Astrocyte of the cerebellum (primary cell): ENCODE data around the gene CKMT2.
"Not testable (repeated sequence)": the region's sequence is repeated elsewhere in the genome, so short reads cannot be mapped to it uniquely, and the experiment has no call there.

Experiments
- DNase-seq: peaks from one replicate; pipeline ENCODE4 v3.0.0-alpha.2; 2011; ENCODE audit warnings: low read depth
- H3K4me3 ChIP-seq: 2 replicates; pipeline ENCODE4 v1.5.1; 2011; ENCODE audit warnings: mild to moderate bottlenecking, low read depth, low read length, moderate library complexity
- in situ Hi-C: cut with HindIII; loops from 2 replicates; pipeline ENCODE4 v1.10.0; 2017; ENCODE audit warnings: low sequenced_read_pairs
- TF ChIP-seq, protein P1 (sequence below): IDR thresholded peaks from 2 replicates; pipeline ENCODE4 v1.5.1; 2012; ENCODE audit warnings: low read length, low read depth, moderate library complexity, mild to moderate bottlenecking; ENCODE audit errors: missing control alignments

CKMT2 gene

GRCh38 chr5:81290146-81290545 is 57.0 kb downstream of the CKMT2 start:
- H3K4me3 ChIP-seq, result no peak overlapping the region
- in situ Hi-C loops, result no loop called here
- DNase-seq, result no peak
- TF ChIP-seq, protein P1, sequence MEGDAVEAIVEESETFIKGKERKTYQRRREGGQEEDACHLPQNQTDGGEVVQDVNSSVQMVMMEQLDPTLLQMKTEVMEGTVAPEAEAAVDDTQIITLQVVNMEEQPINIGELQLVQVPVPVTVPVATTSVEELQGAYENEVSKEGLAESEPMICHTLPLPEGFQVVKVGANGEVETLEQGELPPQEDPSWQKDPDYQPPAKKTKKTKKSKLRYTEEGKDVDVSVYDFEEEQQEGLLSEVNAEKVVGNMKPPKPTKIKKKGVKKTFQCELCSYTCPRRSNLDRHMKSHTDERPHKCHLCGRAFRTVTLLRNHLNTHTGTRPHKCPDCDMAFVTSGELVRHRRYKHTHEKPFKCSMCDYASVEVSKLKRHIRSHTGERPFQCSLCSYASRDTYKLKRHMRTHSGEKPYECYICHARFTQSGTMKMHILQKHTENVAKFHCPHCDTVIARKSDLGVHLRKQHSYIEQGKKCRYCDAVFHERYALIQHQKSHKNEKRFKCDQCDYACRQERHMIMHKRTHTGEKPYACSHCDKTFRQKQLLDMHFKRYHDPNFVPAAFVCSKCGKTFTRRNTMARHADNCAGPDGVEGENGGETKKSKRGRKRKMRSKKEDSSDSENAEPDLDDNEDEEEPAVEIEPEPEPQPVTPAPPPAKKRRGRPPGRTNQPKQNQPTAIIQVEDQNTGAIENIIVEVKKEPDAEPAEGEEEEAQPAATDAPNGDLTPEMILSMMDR, result no peak

DNA sequence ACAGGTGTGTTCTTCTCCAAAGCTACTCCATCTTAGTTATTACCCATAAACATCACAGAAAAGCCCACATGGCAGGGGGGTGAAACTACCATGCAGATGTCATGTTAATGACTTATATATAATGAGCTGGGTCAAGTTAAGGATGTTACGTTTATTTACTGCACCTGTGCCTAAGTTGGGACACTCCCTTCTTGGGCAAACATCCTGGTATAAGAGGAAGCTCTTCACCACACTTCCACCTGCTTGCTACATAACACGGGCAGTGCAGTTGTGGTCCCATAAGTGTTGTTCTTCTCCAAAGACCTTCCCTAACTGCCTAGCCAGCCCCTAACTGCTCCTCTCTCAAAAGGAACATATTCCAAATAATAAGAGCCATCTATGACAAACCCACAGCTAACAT is 59.0 kb downstream of the CKMT2 start:
- TF ChIP-seq, protein P1, result no peak
- no peak for DNase-seq
- no peak overlapping the region for H3K4me3 ChIP-seq
- in situ Hi-C loops, result no loop called here

- in situ Hi-C loops, DNase-seq: not testable (repeated sequence)
Observed at GRCh38 chr5:81294021-81294420, 60.9 kb downstream of the CKMT2 start.

GRCh38 chr5:81297531-81297930 is 64.4 kb downstream of the CKMT2 start:
- in situ Hi-C loops, result no loop called here
- TF ChIP-seq, protein P1, result no peak

More at GRCh38 chr5:81294021-81294420, 60.9 kb downstream of the CKMT2 start:
- H3K4me3 ChIP-seq, result not testable (repeated sequence)

DNA sequence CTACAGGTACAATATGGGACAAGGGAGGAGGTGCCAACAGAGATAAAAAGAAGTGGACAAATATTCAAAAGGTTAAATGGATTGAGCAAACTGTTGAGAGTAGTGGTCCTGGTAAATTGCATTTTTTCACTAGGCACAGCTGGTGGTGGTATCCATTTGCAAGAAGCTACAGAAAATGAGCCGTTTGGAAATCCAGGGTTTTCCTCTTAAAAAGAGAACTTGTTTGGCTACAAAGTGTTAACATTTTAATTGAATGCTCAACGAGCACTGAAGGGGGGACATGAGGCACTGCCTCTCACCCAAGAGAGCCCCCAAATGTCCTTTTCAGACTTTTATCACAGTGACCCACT is 67.8 kb downstream of the CKMT2 start:
- no peak for DNase-seq
- H3K4me3 ChIP-seq, result peak overlapping the region; percentile 92
- TF ChIP-seq, protein P1, result no peak
- in situ Hi-C loops, result no loop called here

More at GRCh38 chr5:81297531-81297930, 64.4 kb downstream of the CKMT2 start:
- no peak for DNase-seq
- H3K4me3 ChIP-seq, result no peak overlapping the region

DNA sequence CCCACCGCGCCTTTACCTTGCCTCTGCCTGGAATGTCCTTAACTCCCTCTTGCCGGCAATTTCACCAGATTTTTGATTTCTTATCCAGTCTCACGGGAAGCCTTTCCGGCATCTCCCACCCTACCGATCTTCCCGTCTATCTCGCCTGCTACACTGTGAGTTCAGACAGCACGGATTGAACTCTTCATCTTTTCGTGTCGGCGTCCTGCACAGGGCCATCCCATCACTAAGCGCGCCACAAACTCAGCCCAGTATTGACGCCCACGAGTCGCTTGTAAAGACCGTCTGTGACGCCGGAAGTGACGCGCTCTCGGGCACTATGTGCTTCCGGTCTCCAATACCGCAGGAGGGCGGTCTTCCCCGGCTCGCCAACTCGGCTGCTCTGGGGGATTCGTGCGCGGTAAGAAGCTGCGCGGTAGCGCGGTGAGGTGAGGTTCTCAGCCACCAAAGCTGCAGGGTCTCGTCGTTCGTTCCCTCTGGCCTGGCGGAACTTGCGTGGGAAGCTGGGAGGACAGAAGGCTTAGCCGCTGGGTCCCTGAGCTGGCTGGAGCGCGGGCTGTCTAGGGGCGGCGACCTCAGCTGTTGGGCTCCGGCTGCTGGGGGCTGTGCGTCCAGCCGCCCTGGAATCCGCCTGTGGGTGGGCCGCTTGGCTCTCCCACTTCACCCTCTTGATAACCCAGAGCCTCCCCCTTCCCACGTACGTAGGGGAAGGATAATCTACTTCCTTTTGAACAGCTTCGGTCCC is 68.3 kb downstream of the CKMT2 start, which contains the start of gene ZCCHC9:
TSS of gene ZCCHC9 (plus strand) at position 317 of the 745 bp plus-strand sequence. CDS start 3,171 bp downstream, outside the sequence.
- TF ChIP-seq, protein P1, result peak; percentile 17
- peak; percentile 92 for DNase-seq
- in situ Hi-C loops, result no loop called here
- peak within 1 kb of the TSS; percentile 92 for H3K4me3 ChIP-seq

- peak overlapping the region; percentile 92 for H3K4me3 ChIP-seq
- in situ Hi-C loops, result no loop called here
- DNase-seq, result no peak
- TF ChIP-seq, protein P1, result no peak
Observed at GRCh38 chr5:81302596-81302995, 69.5 kb downstream of the CKMT2 start.
